Neural progenitor cell (in vitro differentiated cells): ENCODE measurements around the gene CDH23. TPM values are rescaled to one million over a fixed set of nuclear protein-coding genes. Genes with fewer than 3 reads are reported as not detected.

Experiments used
- DNase-seq: peaks from one replicate; pipeline ENCODE4 v3.0.0-alpha.2; 2016; ENCODE audit warnings: low spot score
- H2AFZ ChIP-seq: fragments of 200-600 bp; sonication (generic); replicated peaks from 2 replicates; pipeline ENCODE4 v1.6.1; 2016; ENCODE audit warnings: antibody characterized with exemption
- H3F3A ChIP-seq: fragments of 200-600 bp; sonication (generic); 2 replicates; pipeline ENCODE4 v1.6.1; 2016; ENCODE audit warnings: antibody characterized with exemption, low read depth
- H3K27ac ChIP-seq: fragments of 200-600 bp; sonication (generic); 2 replicates; pipeline ENCODE4 v1.5.1; 2016; ENCODE audit warnings: mild to moderate bottlenecking
- H3K27me3 ChIP-seq: fragments of 200-600 bp; sonication (generic); 2 replicates; pipeline ENCODE4 v1.6.1; 2016; ENCODE audit warnings: mild to moderate bottlenecking, moderate library complexity
- H3K36me3 ChIP-seq: fragments of 200-600 bp; sonication (generic); 2 replicates; pipeline ENCODE4 v1.5.1; 2016
- H3K4me1 ChIP-seq: fragments of 200-600 bp; sonication (generic); 2 replicates; pipeline ENCODE4 v1.6.1; 2016; ENCODE audit warnings: mixed run types
- H3K4me2 ChIP-seq: fragments of 200-600 bp; sonication (generic); 2 replicates; pipeline ENCODE4 v1.6.1; 2016
- H3K4me3 ChIP-seq: fragments of 200-600 bp; sonication (generic); 2 replicates; pipeline ENCODE4 v1.5.1; 2016
- H3K79me2 ChIP-seq: fragments of 200-600 bp; sonication (generic); 2 replicates; pipeline ENCODE4 v1.6.1; 2016; ENCODE audit warnings: low read depth
- H3K9ac ChIP-seq: fragments of 200-600 bp; sonication (generic); 2 replicates; pipeline ENCODE4 v1.6.1; 2016
- H3K9me3 ChIP-seq: fragments of 200-600 bp; sonication (generic); 2 replicates; pipeline ENCODE4 v1.5.1; 2016; ENCODE audit warnings: low read depth
- H4K20me1 ChIP-seq: fragments of 200-600 bp; sonication (generic); 2 replicates; pipeline ENCODE4 v1.6.1; 2016; ENCODE audit warnings: low read depth
- H3K27ac Mint-ChIP-seq: 3 replicates; pipeline ENCODE4 v1.8.0; 2021; ENCODE audit warnings: mixed read lengths
- H3K27me3 Mint-ChIP-seq: 2 replicates; pipeline ENCODE4 v1.8.0; 2022; ENCODE audit warnings: low read depth, mild to moderate bottlenecking, inconsistent platforms, moderate library complexity, mixed read lengths; ENCODE audit not compliant: insufficient read depth
- H3K36me3 Mint-ChIP-seq: 3 replicates; pipeline ENCODE4 v1.8.0; 2021; ENCODE audit warnings: mixed read lengths
- H3K4me1 Mint-ChIP-seq: 3 replicates; pipeline ENCODE4 v1.8.0; 2021; ENCODE audit warnings: mixed read lengths
- H3K4me3 Mint-ChIP-seq: 3 replicates; pipeline ENCODE4 v1.8.0; 2021; ENCODE audit warnings: mild to moderate bottlenecking, moderate library complexity, mixed read lengths
- H3K9me3 Mint-ChIP-seq: 3 replicates; pipeline ENCODE4 v1.8.0; 2020; ENCODE audit warnings: mixed read lengths
- CTCF ChIP-seq: fragments of 200-600 bp; sonication (generic); IDR thresholded peaks from 2 replicates; pipeline ENCODE4 v1.5.1; 2017; ENCODE audit warnings: antibody characterized with exemption, mild to moderate bottlenecking
- EZH2 ChIP-seq: fragments of 200-600 bp; sonication (generic); IDR thresholded peaks from 2 replicates; pipeline ENCODE4 v1.6.1; 2017; ENCODE audit warnings: antibody characterized with exemption, mild to moderate bottlenecking, moderate library complexity
- EZH2phosphoT487 ChIP-seq: fragments of 200-600 bp; sonication (generic); IDR thresholded peaks from 2 replicates; pipeline ENCODE4 v1.6.1; 2017; ENCODE audit warnings: antibody characterized with exemption
- total RNA-seq: library from RNA; depleted of rRNA; stranded (reverse); fragments of >200 nt; gene quantifications from 2 replicates; pipeline ENCODE4 v1.2.3, GENCODE V29; 2015; ENCODE audit warnings: low replicate concordance

The CDH23 gene
- total RNA-seq, 1 donor from 2014 or later, result 5.9 TPM

GRCh38 chr10:71736570-71736952 lies 339.8 kb downstream of the CDH23 start:
- Histone ChIP-seq H3K36me3 (no peaks in the 10 kb centered on the region), H3K27me3 (no peaks in the 10 kb centered on the region), H2AFZ (no peak overlapping the region), H3K4me1 (peaks cover 10% of the 10 kb centered on the region), H3K9ac (no peak overlapping the region), H3K9me3 (no peaks in the 10 kb centered on the region), H3K4me2 (no peak overlapping the region), H3K4me3 (no peak overlapping the region), H3F3A (no peaks in the 10 kb centered on the region), H3K79me2 (no peaks in the 10 kb centered on the region), H3K27ac (no peak overlapping the region), H4K20me1 (no peaks in the 10 kb centered on the region)
- no peak for DNase-seq
- Mint-ChIP-seq H3K4me3 (no peak overlapping the region), H3K4me1 (peaks cover 10% of the 10 kb centered on the region), H3K27me3 (peaks cover 4% of the 10 kb centered on the region), H3K9me3 (peaks cover 2% of the 10 kb centered on the region), H3K27ac (peak overlapping the region; percentile 62), H3K36me3 (no peaks in the 10 kb centered on the region)
- TF ChIP-seq EZH2phosphoT487 (no peak), EZH2 (no peak), CTCF (no peak)

- H3K4me3 Mint-ChIP-seq, result no peak overlapping the region
- no peaks in the 10 kb centered on the region for H3K36me3 Mint-ChIP-seq
- Histone ChIP-seq H3K27ac (no peak overlapping the region), H3K4me2 (no peak overlapping the region), H3K27me3 (no peaks in the 10 kb centered on the region), H3K4me1 (peaks cover 10% of the 10 kb centered on the region), H3K4me3 (no peak overlapping the region), H3F3A (no peaks in the 10 kb centered on the region), H3K36me3 (no peaks in the 10 kb centered on the region), H2AFZ (no peak overlapping the region), H3K9me3 (no peaks in the 10 kb centered on the region), H4K20me1 (no peaks in the 10 kb centered on the region), H3K79me2 (no peaks in the 10 kb centered on the region), H3K9ac (no peak overlapping the region)
- H3K4me1 Mint-ChIP-seq, result peaks cover 10% of the 10 kb centered on the region
- peaks cover 2% of the 10 kb centered on the region for H3K9me3 Mint-ChIP-seq
- TF ChIP-seq EZH2phosphoT487 (no peak), CTCF (no peak), EZH2 (no peak)
- H3K27ac Mint-ChIP-seq, result no peak overlapping the region
- peaks cover 4% of the 10 kb centered on the region for H3K27me3 Mint-ChIP-seq
- no peak for DNase-seq
Observed at GRCh38 chr10:71737001-71737833, 340.5 kb downstream of the CDH23 start.

GRCh38 chr10:71737834-71738197 lies 341.1 kb downstream of the CDH23 start:
- TF ChIP-seq EZH2 (no peak), CTCF (no peak)
- H3K36me3 ChIP-seq, result no peaks in the 10 kb centered on the region
- DNase-seq, result no peak
- H3K27me3 Mint-ChIP-seq, result peaks cover 4% of the 10 kb centered on the region
- H3K4me2 ChIP-seq, result no peak overlapping the region
- H3K27ac ChIP-seq, result no peak overlapping the region
- no peaks in the 10 kb centered on the region for H3F3A ChIP-seq
- H2AFZ ChIP-seq, result no peak overlapping the region
- no peak overlapping the region for H3K4me3 ChIP-seq
- peaks cover 10% of the 10 kb centered on the region for H3K4me1 ChIP-seq
- H3K27ac Mint-ChIP-seq, result no peak overlapping the region
- H3K36me3 Mint-ChIP-seq, result no peaks in the 10 kb centered on the region
- H3K4me1 Mint-ChIP-seq, result peaks cover 7% of the 10 kb centered on the region
- no peaks in the 10 kb centered on the region for H3K9me3 ChIP-seq
- H3K9ac ChIP-seq, result no peak overlapping the region
- no peaks in the 10 kb centered on the region for H3K9me3 Mint-ChIP-seq
- no peaks in the 10 kb centered on the region for H4K20me1 ChIP-seq
- H3K4me3 Mint-ChIP-seq, result no peak overlapping the region
- no peaks in the 10 kb centered on the region for H3K79me2 ChIP-seq
- H3K27me3 ChIP-seq, result no peaks in the 10 kb centered on the region
